Activated T-cell treated with anti-CD3 and anti-CD28 coated beads, Interleukin-2, amount 50 U/mL, for 24 hours (primary cell): ENCODE results near the gene SEC63.
"Not testable (repeated sequence)": the region's sequence is repeated elsewhere in the genome, so short reads cannot be mapped to it uniquely, and the experiment has no call there.

ENCODE experiments used
- DNase-seq: peaks from one replicate; pipeline ENCODE4 v3.0.0-alpha.2; 2020
- H3K27ac Mint-ChIP-seq: 2 replicates; pipeline ENCODE4 v1.8.0; 2020; ENCODE audit warnings: mild to moderate bottlenecking, mixed read lengths
- H3K27me3 Mint-ChIP-seq: 2 replicates; pipeline ENCODE4 v1.8.0; 2020; ENCODE audit warnings: mixed read lengths
- H3K36me3 Mint-ChIP-seq: 2 replicates; pipeline ENCODE4 v1.8.0; 2020; ENCODE audit warnings: low read depth, mixed read lengths
- H3K4me1 Mint-ChIP-seq: 2 replicates; pipeline ENCODE4 v1.8.0; 2020; ENCODE audit warnings: low read depth, mixed read lengths
- H3K4me3 Mint-ChIP-seq: 2 replicates; pipeline ENCODE4 v1.8.0; 2020; ENCODE audit warnings: mild to moderate bottlenecking, moderate library complexity, mixed read lengths
- H3K9me3 Mint-ChIP-seq: 2 replicates; pipeline ENCODE4 v1.8.0; 2020; ENCODE audit warnings: mixed read lengths

The SEC63 gene

DNA sequence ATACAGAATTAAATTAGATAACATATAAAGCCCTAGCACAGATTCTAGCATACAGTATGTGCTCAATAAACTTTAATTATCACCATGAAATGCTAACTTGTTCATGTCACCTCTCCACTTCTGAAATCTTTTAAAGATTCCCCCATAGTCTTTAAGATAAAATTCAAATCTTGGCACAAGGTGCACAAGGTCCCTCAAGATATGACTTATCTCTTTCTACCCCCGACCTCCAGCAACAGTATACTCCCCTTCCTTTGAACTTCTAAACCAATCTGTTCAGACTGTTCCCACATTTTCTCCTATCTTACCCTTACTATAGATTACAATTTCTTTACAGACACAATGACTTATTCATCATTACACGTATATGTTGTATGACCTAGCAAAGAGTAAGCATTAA is 29.0 kb downstream of the SEC63 start:
- no peak overlapping the region for H3K4me3 Mint-ChIP-seq
- no peak for DNase-seq
- no peaks in the 10 kb centered on the region for H3K27me3 Mint-ChIP-seq
- H3K27ac Mint-ChIP-seq: no peak overlapping the region
- H3K4me1 Mint-ChIP-seq: peaks cover 19% of the 10 kb centered on the region
- H3K9me3 Mint-ChIP-seq: no peaks in the 10 kb centered on the region
- peaks cover 70% of the 10 kb centered on the region for H3K36me3 Mint-ChIP-seq

DNA sequence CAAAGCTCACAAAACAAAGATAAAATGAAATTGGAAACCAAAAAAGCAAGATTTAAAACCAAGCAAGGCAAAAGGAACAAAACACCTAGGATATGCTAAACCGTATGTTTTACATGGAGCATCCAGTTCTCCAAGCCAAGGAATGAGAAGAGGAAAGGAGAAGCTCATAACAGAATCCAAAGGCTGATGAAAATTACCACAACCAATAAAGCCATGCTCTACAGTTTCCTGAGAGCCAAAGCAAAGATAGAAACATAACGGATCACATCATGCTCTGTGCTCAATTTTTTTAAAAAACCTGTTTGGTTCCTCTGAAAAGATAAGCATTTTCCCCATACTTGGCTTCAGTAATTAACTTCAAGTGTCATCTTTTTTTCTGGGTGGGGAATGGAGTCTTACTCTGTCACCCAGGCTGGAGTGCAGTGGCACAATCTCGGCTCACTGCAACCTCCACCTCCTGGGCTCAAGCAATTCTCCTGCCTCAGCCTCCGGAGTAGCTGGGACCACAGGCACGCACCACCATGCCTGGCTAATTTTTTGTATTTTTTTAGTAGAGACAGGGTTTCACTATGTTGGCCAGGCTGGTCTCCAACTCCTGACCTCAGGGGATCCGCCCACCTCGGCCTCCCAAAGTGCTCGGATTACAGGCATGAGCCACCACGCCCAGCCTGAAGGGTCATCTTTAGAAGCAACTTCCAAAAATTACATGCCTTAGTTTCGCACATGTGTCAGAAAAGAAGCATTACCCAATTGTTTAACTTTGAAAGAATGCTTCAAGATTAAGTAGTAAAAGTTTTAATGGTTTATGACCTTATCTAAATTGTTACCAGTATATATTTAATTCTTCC is 31.1 kb downstream of the SEC63 start:
- H3K4me1 Mint-ChIP-seq: peaks cover 10% of the 10 kb centered on the region
- not testable (repeated sequence) for H3K27me3 Mint-ChIP-seq, DNase-seq, H3K9me3 Mint-ChIP-seq, H3K27ac Mint-ChIP-seq, H3K4me3 Mint-ChIP-seq
- H3K36me3 Mint-ChIP-seq: peaks cover 73% of the 10 kb centered on the region

DNA sequence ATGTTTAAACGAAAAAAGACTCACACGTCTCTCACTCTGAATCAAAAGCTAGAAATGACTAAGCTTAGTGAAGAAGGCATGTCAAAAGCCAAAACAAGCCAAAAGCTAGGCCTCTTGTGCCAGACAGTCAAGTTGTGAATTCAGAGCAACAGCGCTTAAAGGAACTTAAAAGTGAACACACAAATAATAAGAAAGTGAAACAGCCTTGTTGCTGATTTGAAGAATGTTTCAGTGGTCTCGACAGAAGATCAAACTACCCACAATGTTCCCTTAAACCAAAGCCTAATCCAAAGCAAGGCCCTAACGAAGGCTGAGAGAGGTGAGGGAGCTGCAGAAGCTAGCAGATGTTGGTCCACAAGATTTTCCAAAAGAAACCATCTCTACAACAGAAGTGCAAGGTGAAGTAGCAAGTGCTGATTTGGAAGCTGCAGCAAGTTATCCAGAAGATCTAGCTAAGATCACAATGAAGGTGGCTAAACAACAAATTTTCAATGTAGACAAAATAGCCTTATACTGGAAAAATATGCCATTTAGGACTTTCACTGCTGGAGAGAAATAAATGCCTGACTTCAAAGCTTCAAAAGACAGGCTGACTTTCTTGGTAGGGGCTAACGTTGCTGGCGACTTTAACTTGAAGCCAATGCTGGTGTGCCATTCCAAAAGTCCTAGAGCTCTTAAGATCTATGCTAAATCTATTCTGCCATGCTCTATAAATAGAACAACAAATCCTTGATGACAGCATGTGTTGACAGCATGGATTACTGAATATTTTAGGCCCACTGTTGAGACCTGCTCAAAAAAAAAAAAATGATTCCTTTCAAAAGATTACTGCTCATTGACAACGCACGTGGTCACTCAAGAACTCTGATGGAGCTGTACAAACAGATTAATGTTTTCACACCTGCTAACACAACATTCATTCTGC is 40.3 kb downstream of the SEC63 start:
- Mint-ChIP-seq H3K9me3 (peaks cover 19% of the 10 kb centered on the region), H3K27ac (peak overlapping the region; percentile 84), H3K4me1 (peaks cover 15% of the 10 kb centered on the region), H3K36me3 (peaks cover 84% of the 10 kb centered on the region), H3K27me3 (no peaks in the 10 kb centered on the region), H3K4me3 (no peak overlapping the region)
- no peak for DNase-seq

DNA sequence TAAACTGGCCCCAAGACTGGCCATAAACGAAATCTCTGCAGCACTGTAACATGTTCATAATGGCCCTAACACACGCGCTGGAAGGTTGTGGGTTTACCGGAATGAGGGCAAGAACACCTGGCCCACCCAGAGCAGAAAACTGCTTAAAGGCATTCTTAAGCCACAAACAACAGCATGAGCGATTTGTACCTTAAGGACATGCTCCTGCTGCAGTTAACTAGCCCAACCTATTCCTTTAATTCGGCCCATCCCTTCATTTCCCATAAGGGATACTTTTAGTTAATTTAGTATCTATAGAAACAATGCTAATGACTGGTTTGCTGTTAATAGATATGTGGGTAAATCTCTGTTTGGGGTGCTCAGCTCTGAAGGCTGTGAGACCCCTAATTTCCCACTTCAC is 41.0 kb downstream of the SEC63 start:
- Mint-ChIP-seq H3K27ac (peak overlapping the region; percentile 84), H3K36me3 (peaks cover 87% of the 10 kb centered on the region), H3K9me3 (peaks cover 19% of the 10 kb centered on the region), H3K4me1 (peaks cover 15% of the 10 kb centered on the region)
- H3K4me3 Mint-ChIP-seq, H3K27me3 Mint-ChIP-seq, DNase-seq: not testable (repeated sequence)

DNA sequence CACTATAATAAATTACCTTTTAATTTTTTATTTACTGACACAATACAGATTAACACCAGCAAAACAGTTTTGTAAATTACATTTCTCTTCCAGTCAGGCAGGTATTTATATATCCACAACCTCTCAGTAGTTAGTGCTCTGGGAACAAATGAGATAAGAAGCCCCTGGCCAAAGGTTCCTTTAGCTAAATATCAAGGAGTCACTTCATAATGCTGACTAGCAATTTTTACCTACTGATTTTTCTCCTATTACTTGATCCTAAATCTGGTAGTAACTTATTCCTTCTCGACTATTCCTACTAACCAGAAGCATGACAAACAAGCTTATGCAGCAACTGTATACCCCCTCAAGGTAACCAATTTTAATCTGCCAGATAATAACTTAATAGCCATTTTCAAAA is 46.3 kb downstream of the SEC63 start:
- Mint-ChIP-seq H3K27ac (no peak overlapping the region), H3K4me1 (peaks cover 2% of the 10 kb centered on the region), H3K36me3 (peaks cover 82% of the 10 kb centered on the region), H3K4me3 (no peak overlapping the region), H3K9me3 (no peaks in the 10 kb centered on the region), H3K27me3 (no peaks in the 10 kb centered on the region)
- DNase-seq: no peak

DNA sequence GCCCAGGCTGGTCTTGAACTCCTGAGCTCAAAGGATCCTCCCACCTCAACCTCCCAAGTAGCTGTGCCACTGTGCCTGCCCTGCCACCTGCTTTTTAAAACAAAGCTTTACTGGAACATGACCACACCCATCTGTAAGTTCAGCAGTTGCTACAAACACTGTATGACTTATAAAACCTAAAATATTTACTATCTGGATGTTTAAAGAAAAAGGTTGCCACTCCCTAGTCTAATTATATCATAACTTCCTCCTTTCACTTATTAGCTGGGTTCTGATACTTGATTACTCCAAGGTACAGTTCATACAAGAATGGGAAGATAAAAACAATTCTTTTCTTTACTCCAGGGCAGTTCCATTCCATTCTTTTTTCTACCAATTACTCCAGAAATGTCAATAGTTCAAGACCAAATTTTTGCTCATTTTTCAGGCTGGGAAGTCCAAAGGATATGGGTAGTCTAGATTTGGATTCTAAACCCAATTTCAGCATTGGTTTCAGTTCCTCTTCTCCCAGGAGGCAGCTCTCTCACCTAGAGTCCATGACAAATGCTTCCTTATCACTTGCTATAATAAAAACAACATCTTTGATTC is 63.1 kb downstream of the SEC63 start:
- Mint-ChIP-seq H3K27me3 (no peaks in the 10 kb centered on the region), H3K36me3 (peaks cover 95% of the 10 kb centered on the region), H3K4me3 (no peak overlapping the region), H3K4me1 (peaks cover 3% of the 10 kb centered on the region), H3K27ac (no peak overlapping the region), H3K9me3 (peaks cover 4% of the 10 kb centered on the region)
- DNase-seq: no peak

DNA sequence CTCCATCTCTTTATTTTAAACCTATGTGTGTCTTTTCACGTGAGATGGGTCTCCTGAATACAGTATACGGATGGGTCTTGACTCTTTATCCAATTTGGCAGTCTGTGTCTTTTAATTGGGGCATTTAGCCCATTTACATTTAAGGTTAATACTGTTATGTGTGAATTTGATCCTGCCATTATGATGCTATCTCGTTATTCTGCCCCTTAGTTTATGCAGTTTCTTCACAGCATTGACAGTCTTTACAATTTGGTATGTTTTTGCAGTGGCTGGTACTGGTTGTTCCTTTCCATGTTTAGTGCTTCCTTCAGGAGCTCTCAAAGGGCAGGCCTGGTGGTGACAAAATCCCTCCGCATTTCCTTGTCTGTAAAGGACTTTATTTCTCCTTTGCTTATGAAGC is 67.6 kb downstream of the SEC63 start:
- H3K27ac Mint-ChIP-seq, H3K4me1 Mint-ChIP-seq, H3K4me3 Mint-ChIP-seq, DNase-seq, H3K27me3 Mint-ChIP-seq: not testable (repeated sequence)
- Mint-ChIP-seq H3K9me3 (peaks cover 18% of the 10 kb centered on the region), H3K36me3 (peaks cover 92% of the 10 kb centered on the region)

DNA sequence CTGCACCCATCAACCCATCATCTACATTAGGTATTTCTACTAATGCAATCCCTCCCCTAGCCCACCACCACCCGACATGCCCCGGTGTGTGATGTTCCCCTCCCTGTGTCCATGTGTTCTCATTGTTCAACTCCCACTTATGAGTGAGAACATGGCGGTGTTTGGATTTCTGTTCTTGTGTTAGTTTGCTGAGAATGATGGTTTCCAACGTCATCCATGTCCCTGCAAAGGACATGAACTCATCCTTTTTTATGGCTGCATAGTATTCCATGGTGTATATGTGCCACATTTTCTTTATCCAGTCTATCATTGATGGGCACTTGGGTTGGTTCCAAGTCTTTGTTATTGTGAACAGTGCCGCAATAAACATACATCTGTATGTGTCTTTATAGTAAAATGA is 72.1 kb downstream of the SEC63 start:
- H3K4me3 Mint-ChIP-seq, H3K4me1 Mint-ChIP-seq, H3K27me3 Mint-ChIP-seq, DNase-seq, H3K27ac Mint-ChIP-seq: not testable (repeated sequence)
- H3K36me3 Mint-ChIP-seq: peaks cover 80% of the 10 kb centered on the region
- peaks cover 15% of the 10 kb centered on the region for H3K9me3 Mint-ChIP-seq

DNA sequence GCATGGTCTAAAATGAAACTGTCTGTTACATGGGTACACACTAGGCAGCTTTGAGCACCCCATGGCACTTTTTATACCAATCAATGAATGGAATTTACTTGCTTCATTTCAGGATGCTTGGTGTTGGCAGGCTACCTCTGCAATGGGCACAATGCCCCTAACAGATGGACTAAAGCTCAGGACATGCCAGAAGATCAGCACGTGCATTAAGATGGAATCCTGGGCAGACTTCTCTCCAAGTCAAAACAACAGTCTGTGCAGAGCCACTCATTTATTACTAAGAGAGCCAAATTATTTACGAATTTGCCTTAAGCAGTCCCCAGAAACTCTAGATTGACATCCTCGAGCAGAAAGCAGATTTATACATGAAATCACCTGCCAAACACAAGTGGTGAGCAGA is 78.1 kb downstream of the SEC63 start:
- no peak for DNase-seq
- peak overlapping the region; percentile 60 for H3K27ac Mint-ChIP-seq
- no peaks in the 10 kb centered on the region for H3K4me1 Mint-ChIP-seq
- H3K9me3 Mint-ChIP-seq: no peaks in the 10 kb centered on the region
- H3K4me3 Mint-ChIP-seq: no peak overlapping the region
- H3K27me3 Mint-ChIP-seq: no peaks in the 10 kb centered on the region
- peaks cover 83% of the 10 kb centered on the region for H3K36me3 Mint-ChIP-seq

DNA sequence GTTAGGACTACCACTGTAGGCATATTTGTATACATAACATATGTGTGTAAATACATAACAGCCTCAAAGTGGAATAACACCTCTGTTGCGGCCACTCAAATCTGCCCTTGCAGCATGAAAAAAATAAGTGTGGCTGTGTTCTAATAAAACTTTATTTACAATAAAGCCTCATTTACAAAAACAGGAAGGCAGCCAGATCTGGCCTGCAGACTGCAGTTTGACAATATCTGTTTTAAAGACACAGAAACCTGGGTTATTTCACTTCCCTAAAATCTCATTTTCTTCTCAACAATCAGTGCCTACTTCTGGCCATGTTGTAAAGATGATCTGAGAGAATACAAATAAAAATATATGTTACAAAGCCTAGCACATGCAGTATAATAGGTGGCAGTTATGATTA is 80.0 kb downstream of the SEC63 start:
- Mint-ChIP-seq H3K4me3 (no peak overlapping the region), H3K27ac (no peak overlapping the region), H3K36me3 (peaks cover 84% of the 10 kb centered on the region), H3K27me3 (no peaks in the 10 kb centered on the region), H3K9me3 (no peaks in the 10 kb centered on the region), H3K4me1 (no peaks in the 10 kb centered on the region)
- no peak for DNase-seq

DNA sequence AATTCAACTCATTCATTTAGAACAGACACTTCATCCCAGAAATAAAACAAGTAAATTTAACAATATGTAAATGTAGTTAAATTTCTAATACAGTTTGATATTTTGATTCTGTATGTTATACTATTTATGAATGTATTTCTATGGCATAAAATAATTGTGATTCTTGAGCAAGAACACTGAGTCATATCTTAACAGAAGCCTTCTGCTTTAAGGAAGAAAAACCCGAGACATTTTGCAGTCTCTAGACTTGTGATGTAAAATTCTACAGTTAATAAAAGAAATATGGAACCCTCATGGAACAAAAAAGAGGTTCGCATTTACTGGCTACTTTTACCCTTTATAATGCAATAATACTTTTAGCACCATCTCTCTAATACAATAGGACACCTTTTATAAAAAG is 86.0 kb downstream of the SEC63 start:
- peaks cover 31% of the 10 kb centered on the region for H3K4me1 Mint-ChIP-seq
- H3K36me3 Mint-ChIP-seq: peaks cover 79% of the 10 kb centered on the region
- no peak for DNase-seq
- H3K27ac Mint-ChIP-seq: no peak overlapping the region
- H3K4me3 Mint-ChIP-seq: no peak overlapping the region
- no peaks in the 10 kb centered on the region for H3K27me3 Mint-ChIP-seq
- no peaks in the 10 kb centered on the region for H3K9me3 Mint-ChIP-seq

DNA sequence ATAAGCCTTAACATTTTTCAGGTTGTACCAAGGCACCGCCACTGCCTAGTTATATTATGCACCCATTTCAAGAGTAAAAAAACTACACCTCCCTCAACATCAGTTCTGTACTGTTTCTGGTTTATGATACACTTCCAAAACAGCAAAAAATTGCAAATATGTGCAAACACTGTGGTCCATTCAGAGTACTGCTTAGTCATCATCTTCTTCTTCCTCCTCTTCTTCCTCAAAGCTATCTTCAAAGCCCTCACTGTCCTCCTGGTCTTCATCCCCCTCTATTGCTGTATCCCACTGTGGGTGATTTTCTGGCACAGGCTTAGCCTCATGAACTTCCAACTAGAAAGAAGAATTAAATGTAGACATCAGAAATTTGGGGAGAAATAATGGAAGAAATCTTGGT is 86.5 kb downstream of the SEC63 start:
- not testable (repeated sequence) for H3K27me3 Mint-ChIP-seq, H3K9me3 Mint-ChIP-seq, DNase-seq, H3K4me3 Mint-ChIP-seq
- peaks cover 76% of the 10 kb centered on the region for H3K36me3 Mint-ChIP-seq
- peaks cover 31% of the 10 kb centered on the region for H3K4me1 Mint-ChIP-seq
- peak overlapping the region; percentile 74 for H3K27ac Mint-ChIP-seq

DNA sequence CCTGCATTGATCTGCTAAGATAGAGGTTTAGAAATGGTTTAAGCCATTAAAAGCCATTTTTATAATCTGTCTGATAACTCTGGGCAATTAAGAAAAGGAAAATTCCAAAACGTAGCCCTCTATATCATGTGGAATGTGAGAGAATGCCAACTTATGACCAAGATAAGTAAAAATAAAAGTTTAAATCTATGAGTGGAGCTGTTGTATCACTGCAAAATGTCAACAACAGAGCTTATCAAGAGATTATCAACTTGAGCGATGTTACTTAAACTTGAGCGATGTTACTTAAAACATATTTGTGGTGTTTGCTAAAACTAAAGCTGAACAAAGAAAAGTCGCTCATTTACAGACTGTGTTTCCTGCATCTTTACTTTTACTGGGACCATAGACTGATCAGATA is 87.0 kb downstream of the SEC63 start:
- peak overlapping the region; percentile 91 for H3K27ac Mint-ChIP-seq
- H3K4me1 Mint-ChIP-seq: peaks cover 31% of the 10 kb centered on the region
- no peaks in the 10 kb centered on the region for H3K9me3 Mint-ChIP-seq
- no peaks in the 10 kb centered on the region for H3K27me3 Mint-ChIP-seq
- H3K36me3 Mint-ChIP-seq: peaks cover 71% of the 10 kb centered on the region
- DNase-seq: no peak
- no peak overlapping the region for H3K4me3 Mint-ChIP-seq

DNA sequence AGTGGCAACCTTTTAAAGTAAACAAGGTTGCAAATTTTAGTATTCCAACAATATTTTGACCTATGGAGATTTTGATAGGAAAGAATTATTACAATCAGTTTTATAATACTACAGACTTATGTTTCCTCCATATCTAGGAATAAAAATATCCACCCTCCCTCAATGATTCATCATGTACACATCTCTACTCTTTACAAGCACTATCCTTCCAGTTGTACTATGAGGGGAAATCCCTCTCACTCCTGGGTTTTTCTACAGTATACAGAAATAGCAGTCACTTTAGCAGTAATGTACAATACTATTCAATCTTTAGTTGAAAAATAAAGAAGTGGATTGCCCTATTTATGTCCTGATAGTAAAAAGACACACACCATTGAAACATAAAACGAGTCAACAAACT is 87.6 kb downstream of the SEC63 start:
- Mint-ChIP-seq H3K4me3 (no peak overlapping the region), H3K27me3 (no peaks in the 10 kb centered on the region), H3K27ac (peak overlapping the region; percentile 91), H3K4me1 (peaks cover 31% of the 10 kb centered on the region), H3K9me3 (no peaks in the 10 kb centered on the region), H3K36me3 (peaks cover 65% of the 10 kb centered on the region)
- no peak for DNase-seq
